ENCODE measurements around the gene IFT81. TPM values are rescaled to one million over a fixed set of nuclear protein-coding genes. Genes with fewer than 3 reads are reported as not detected.

IFT81 gene
- total and polyA plus RNA-seq, 3 donors from 2014 or later, result 20.1 to 43.4 (median 26.7) TPM

- no peaks in the 10 kb centered on the region for H3K27me3 ChIP-seq
- H3K4me3 ChIP-seq, result no peak overlapping the region
- no peaks in the 10 kb centered on the region for H3K9me3 ChIP-seq
- WGBS, 2 donors, result 84 to 87% methylated on average over 2 of the region's 2 CpGs
- intact Hi-C loops (cut with DNase I; ENCODE audit: low total_unique reads), result no loop called here
- H3K4me1 ChIP-seq, result no peaks in the 10 kb centered on the region
- no peak for TF ChIP-seq POLR2A (IDR thresholded peaks at IDR 0.05)
- TF ChIP-seq CTCF (IDR thresholded peaks at IDR 0.05), result no peak
- no peak overlapping the region for H3K27ac ChIP-seq
- no peaks in the 10 kb centered on the region for H3K36me3 ChIP-seq (ENCODE audit: low read depth, missing control alignments)
- no peak for DNase-seq
Measured at GRCh38 chr12:110135806-110136205, 11.6 kb downstream of the IFT81 start.

GRCh38 chr12:110137786-110138185, 13.6 kb downstream of the IFT81 start:
- no peak for TF ChIP-seq CTCF (IDR thresholded peaks at IDR 0.05)
- no peak for TF ChIP-seq POLR2A (IDR thresholded peaks at IDR 0.05)
- H3K4me3 ChIP-seq, result no peak overlapping the region
- no peaks in the 10 kb centered on the region for H3K9me3 ChIP-seq
- H3K27me3 ChIP-seq, result no peaks in the 10 kb centered on the region
- H3K4me1 ChIP-seq, result no peaks in the 10 kb centered on the region
- no peak for DNase-seq
- WGBS, 2 donors, result 84 to 87% methylated on average over 3 of the region's 3 CpGs
- no peaks in the 10 kb centered on the region for H3K36me3 ChIP-seq (ENCODE audit: low read depth, missing control alignments)
- intact Hi-C loops (cut with DNase I; ENCODE audit: low total_unique reads), result no loop called here
- no peak overlapping the region for H3K27ac ChIP-seq

GRCh38 chr12:110141389-110141788, 17.2 kb downstream of the IFT81 start:
- no peak for DNase-seq
- WGBS, 2 donors, result 73 to 81% methylated on average over 6 of the region's 6 CpGs
- intact Hi-C loops (cut with DNase I; ENCODE audit: low total_unique reads), result no loop called here

GRCh38 chr12:110146986-110147385, 22.8 kb downstream of the IFT81 start:
- no peaks in the 10 kb centered on the region for H3K36me3 ChIP-seq (ENCODE audit: low read depth, missing control alignments)
- no peaks in the 10 kb centered on the region for H3K9me3 ChIP-seq
- TF ChIP-seq CTCF (IDR thresholded peaks at IDR 0.05) (no peak), POLR2A (IDR thresholded peaks at IDR 0.05) (no peak)
- H3K4me1 ChIP-seq, result no peaks in the 10 kb centered on the region
- no peak overlapping the region for H3K4me3 ChIP-seq
- H3K27ac ChIP-seq, result no peak overlapping the region
- 94 to 98% methylated on average over 2 of the region's 2 CpGs for WGBS, 2 donors
- intact Hi-C loops (cut with DNase I; ENCODE audit: low total_unique reads), result no loop called here
- no peaks in the 10 kb centered on the region for H3K27me3 ChIP-seq
- no peak for DNase-seq

More at GRCh38 chr12:110141389-110141788, 17.2 kb downstream of the IFT81 start:
- Histone ChIP-seq H3K4me1 (no peaks in the 10 kb centered on the region), H3K9me3 (no peaks in the 10 kb centered on the region), H3K27ac (no peak overlapping the region), H3K4me3 (no peak overlapping the region), H3K27me3 (no peaks in the 10 kb centered on the region), H3K36me3 (ENCODE audit: low read depth, missing control alignments) (no peaks in the 10 kb centered on the region)
- no peak for TF ChIP-seq CTCF (IDR thresholded peaks at IDR 0.05)
- no peak for TF ChIP-seq POLR2A (IDR thresholded peaks at IDR 0.05)

GRCh38 chr12:110149086-110149660, 25.0 kb downstream of the IFT81 start:
- Histone ChIP-seq H3K27ac (no peak overlapping the region), H3K4me3 (no peak overlapping the region), H3K9me3 (no peaks in the 10 kb centered on the region), H3K36me3 (ENCODE audit: low read depth, missing control alignments) (no peaks in the 10 kb centered on the region), H3K27me3 (no peaks in the 10 kb centered on the region), H3K4me1 (no peaks in the 10 kb centered on the region)
- TF ChIP-seq CTCF (IDR thresholded peaks at IDR 0.05) (no peak), POLR2A (IDR thresholded peaks at IDR 0.05) (no peak)
- intact Hi-C loops (cut with DNase I; ENCODE audit: low total_unique reads), result no loop called here
- WGBS, 2 donors, result 94% methylated on average over 10 of the region's 10 CpGs
- no peak for DNase-seq
